NCI-H1105 (cell line): ENCODE results near the gene TAS1R2.
A peak's percentile ranks its signal among the peaks of the same experiment; 100 is the strongest.
"Not testable (repeated sequence)": the region's sequence is repeated elsewhere in the genome, so short reads cannot be mapped to it uniquely, and the experiment has no call there.

Experiments used
- DNase-seq: peaks from one replicate; lab custom pipeline; 2025; lab: John Stamatoyannopoulos, UW

Gene TAS1R2

GRCh38 chr1:18859560-18859959, at the start of gene TAS1R2:
Gene TAS1R2, minus strand, starts transcription at chr1:18859660. Its CDS starts 0 bp downstream, at chr1:18859660.
- DNase-seq: no peak

- DNase-seq: no peak
Observed at GRCh38 chr1:18907917-18908845, 48.7 kb upstream of the TAS1R2 start.

- peak; percentile 59 for DNase-seq
Observed at GRCh38 chr1:18907021-18907916, 47.8 kb upstream of the TAS1R2 start.

- no peak for DNase-seq
Observed at GRCh38 chr1:18903291-18903756, 43.9 kb upstream of the TAS1R2 start.

- DNase-seq: peak; percentile 97
Observed at GRCh38 chr1:18902523-18903290, 43.2 kb upstream of the TAS1R2 start, which contains the start of gene ALDH4A1. Gene ALDH4A1, minus strand, starts transcription at chr1:18902555. Its CDS starts 32 bp downstream, at chr1:18902523.

GRCh38 chr1:18901952-18902522, 42.6 kb upstream of the TAS1R2 start:
- peak; percentile 24 for DNase-seq

- DNase-seq: no peak
Observed at GRCh38 chr1:18901147-18901951, 41.9 kb upstream of the TAS1R2 start.

- DNase-seq: no peak
Observed at GRCh38 chr1:18900303-18900841, 40.9 kb upstream of the TAS1R2 start.

- no peak for DNase-seq
Observed at GRCh38 chr1:18899363-18900049, 40.0 kb upstream of the TAS1R2 start.

- no peak for DNase-seq
Observed at GRCh38 chr1:18898567-18898966, 39.1 kb upstream of the TAS1R2 start.

- no peak for DNase-seq
Observed at GRCh38 chr1:18895317-18895716, 35.9 kb upstream of the TAS1R2 start.

GRCh38 chr1:18893120-18893519, 33.7 kb upstream of the TAS1R2 start:
- no peak for DNase-seq

- DNase-seq: not testable (repeated sequence)
Observed at GRCh38 chr1:18891858-18892257, 32.4 kb upstream of the TAS1R2 start.

GRCh38 chr1:18891426-18891780, 31.9 kb upstream of the TAS1R2 start:
- DNase-seq: no peak

- DNase-seq: no peak
Observed at GRCh38 chr1:18890706-18891425, 31.4 kb upstream of the TAS1R2 start.

- DNase-seq: no peak
Observed at GRCh38 chr1:18886003-18886335, 26.5 kb upstream of the TAS1R2 start.

- no peak for DNase-seq
Observed at GRCh38 chr1:18885311-18886002, 26.0 kb upstream of the TAS1R2 start.

GRCh38 chr1:18884727-18885126, 25.3 kb upstream of the TAS1R2 start:
- no peak for DNase-seq

- DNase-seq: no peak
Observed at GRCh38 chr1:18884419-18884717, 24.9 kb upstream of the TAS1R2 start.
